Erythroblast (primary cell): Measurements from ENCODE around the gene ZNF646.
A peak's percentile ranks its signal among the peaks of the same experiment; 100 is the strongest.

Experiments
- DNase-seq, 2 experiments: peaks; one replicate each; lab custom pipeline; 2025; lab: John Stamatoyannopoulos, UW
- GATA1 ChIP-seq: IDR thresholded peaks from 2 replicates; pipeline ENCODE4 v1.6.1; 2011; ENCODE audit warnings: low read depth, mild to moderate bottlenecking, control low read depth, low read length, moderate library complexity
- POLR2A ChIP-seq: IDR thresholded peaks from 2 replicates; pipeline ENCODE4 v1.6.1; 2011; ENCODE audit warnings: mild to moderate bottlenecking, low read length

The ZNF646 gene

GRCh38 chr16:31111881-31112466, 37.8 kb downstream of the ZNF646 start:
- DNase-seq = no peak

GRCh38 chr16:31112711-31113110, 38.5 kb downstream of the ZNF646 start:
- DNase-seq = no peak

More at GRCh38 chr16:31111881-31112466, 37.8 kb downstream of the ZNF646 start:
- TF ChIP-seq POLR2A (no peak), GATA1 (no peak)

DNA sequence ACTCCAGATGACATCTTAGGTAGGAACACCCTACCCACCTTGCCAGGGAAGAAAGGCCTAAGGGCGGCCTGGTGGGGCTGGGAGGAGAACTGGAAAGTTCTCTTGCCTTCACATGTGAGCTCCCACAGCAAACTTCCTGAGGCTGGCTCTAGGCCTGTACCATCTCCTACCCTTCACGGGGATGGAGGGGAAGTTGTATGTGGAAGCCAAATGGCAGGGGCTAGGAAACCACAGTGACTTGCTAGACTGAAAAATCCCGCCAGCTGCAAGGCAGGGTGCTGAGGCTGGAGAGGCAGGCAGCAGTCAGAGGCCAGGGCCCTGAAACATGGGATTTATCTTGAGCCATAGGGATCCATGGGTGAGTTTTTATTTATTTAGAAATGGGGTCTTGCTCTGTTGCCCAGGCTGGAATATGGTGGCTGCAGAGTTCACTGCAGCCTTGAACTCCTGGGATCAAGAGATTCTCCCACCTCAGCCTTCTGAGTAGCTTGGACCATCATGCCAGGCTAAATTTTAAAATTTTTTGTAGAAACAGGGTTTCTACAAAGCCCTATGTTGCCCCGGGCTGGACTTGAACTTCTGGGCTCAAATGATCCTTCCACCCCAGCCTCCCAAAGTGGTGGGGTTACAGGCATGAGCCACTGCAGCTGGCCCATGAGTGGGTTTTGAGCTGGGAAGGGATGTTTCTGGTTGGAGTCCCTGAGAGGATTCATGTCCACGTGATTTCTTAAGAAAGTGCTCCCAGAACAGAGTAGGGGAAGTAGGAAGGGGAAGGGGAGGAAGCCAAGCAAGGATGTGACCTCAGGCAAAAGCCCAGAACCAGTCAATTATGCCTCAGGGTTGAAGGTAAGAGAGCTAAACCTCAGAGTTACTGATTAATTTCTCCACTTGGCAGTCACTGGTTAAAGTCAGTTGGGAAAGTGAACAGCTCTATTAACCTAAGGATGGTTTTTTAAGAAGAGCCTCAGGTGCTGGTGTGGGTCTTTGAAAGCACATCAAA, 39.2 kb downstream of the ZNF646 start:
- DNase-seq = no peak
- no peak for TF ChIP-seq GATA1
- TF ChIP-seq POLR2A = no peak

More at GRCh38 chr16:31112711-31113110, 38.5 kb downstream of the ZNF646 start:
- TF ChIP-seq POLR2A = no peak

DNA sequence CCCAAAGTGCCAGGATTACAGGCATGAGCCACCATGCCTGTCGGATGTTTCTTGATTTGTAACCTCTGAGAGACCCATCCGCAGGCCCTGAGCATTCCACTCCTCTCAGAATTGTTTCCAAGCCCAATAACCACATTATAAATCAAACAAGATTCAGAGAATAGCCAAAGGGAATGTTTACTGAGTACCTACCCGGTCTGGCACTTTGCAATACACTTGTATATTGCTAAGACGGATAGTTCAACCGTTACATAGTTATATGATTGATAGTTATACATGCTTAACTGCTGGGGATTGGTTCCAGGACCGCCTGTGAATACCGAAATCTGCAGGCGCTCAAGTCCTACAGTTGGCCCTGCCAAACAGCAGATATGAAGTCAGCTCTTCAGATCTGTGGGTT, 40.2 kb downstream of the ZNF646 start:
- no peak for DNase-seq
- TF ChIP-seq GATA1 (no peak), POLR2A (no peak)

DNA sequence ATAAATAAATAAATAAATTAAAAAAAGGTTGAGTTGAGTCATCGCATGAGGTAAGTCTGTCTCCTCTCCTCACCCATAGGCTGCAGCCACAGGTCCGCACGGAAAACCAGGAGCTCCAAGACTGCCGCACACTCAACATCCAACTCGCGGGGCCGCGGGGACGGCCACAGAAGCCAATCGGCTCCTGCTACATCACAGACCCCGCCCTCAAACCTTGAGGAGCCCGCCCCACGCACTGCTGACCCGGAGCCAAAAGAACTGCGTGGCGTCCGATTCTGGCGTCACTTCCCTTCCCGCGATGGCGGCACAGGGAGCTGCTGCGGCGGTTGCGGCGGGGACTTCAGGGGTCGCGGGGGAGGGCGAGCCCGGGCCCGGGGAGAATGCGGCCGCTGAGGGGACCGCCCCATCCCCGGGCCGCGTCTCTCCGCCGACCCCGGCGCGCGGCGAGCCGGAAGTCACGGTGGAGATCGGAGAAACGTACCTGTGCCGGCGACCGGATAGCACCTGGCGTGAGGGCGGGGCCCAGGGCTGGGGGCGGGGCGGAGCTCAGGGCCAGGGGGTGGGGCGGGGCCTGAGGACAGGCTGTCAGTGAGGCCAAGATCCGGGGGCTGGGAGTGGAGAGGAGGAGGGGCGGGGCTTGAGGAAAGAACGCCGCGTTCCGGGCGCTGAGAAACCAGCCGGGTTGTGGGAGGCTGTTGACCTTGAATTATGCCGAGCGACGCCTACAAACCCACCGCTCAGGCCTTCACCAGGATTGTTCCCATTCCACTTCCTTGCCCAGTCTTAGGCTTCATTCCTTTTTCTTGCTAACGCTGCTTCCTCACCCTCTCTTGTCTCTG, 43.4 kb downstream of the ZNF646 start, which contains the start of gene KAT8:
TSS of gene KAT8 (plus strand) at position 281 of the 839 bp plus-strand sequence. CDS start at position 299, 18 bp downstream.
- peak; percentile 99 for DNase-seq
- TF ChIP-seq POLR2A = peak; percentile 84
- no peak for TF ChIP-seq GATA1

- no peak for TF ChIP-seq GATA1
- no peak for TF ChIP-seq POLR2A
- no peak for DNase-seq
These were observed 44.3 kb downstream of the ZNF646 start for GRCh38 chr16:31118223-31119155.

- no peak for DNase-seq
- TF ChIP-seq GATA1 = no peak
- TF ChIP-seq POLR2A = no peak
These were observed 45.9 kb downstream of the ZNF646 start for GRCh38 chr16:31120129-31120528.

GRCh38 chr16:31125844-31126243, 51.6 kb downstream of the ZNF646 start:
- no peak for DNase-seq
- TF ChIP-seq GATA1 = no peak
- no peak for TF ChIP-seq POLR2A

DNA sequence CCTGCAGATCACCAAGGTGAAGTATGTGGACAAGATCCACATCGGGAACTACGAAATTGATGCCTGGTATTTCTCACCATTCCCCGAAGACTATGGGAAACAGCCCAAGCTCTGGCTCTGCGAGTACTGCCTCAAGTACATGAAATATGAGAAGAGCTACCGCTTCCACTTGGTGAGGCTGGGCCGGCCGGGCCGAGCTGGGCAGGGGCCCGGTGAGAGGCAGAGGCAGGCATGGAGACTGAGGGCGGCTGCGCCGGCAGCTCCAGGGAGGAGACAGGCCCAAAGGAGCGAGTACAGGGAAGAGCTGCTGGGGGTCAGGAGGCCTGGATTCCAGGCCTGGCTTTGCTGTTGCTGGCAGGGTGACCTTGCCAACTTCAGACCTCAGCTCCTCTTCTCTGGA, 53.0 kb downstream of the ZNF646 start:
- DNase-seq = no peak
- no peak for TF ChIP-seq POLR2A
- TF ChIP-seq GATA1 = no peak

DNA sequence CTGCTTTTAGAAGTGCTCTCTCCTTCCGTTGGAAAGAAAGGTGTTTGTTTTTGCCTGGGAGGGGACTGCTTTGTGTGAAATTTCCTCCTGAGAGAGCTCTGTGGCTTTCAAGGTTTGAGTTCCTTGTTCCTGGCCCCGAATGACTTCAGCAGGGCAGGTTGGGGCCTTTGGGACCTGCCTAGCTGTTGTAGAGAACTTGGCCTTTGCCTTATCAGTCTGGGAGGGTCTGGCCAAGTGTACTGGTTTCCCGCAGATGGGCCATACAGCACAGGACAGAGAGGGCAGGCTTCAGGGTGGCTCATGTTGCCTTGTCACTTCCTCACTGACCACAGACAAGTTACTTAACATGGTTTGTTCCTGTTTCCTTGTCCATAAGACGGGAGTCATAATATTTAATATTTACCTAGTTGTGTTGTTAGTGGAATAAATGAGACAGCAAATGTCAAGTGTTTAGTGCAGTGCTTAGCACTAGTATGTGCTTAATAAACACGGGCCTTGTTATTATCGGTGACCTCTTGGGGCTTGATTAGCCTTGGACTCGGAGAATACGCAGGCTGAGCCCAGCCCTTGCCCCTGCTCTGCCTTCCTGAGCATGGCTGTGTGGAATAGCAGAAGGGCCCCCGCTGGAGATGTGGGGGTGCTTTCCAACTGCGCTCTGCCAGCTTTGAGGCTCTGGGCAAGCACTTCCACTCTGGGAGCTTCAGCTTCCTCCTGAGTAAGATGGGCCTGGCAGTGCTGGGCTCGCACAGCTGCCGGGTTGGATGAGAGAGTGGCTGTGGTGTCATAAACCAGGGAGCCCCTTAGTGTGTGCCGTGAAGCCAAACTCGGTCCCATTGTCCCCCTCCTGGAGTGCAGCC, 54.7 kb downstream of the ZNF646 start:
- peak; percentile 73 to 87 for DNase-seq
- TF ChIP-seq GATA1 = no peak
- TF ChIP-seq POLR2A = peak; percentile 16

GRCh38 chr16:31129568-31130335, 55.5 kb downstream of the ZNF646 start:
- TF ChIP-seq POLR2A (no peak), GATA1 (no peak)
- no peak for DNase-seq
